SK-N-MC (cell line): ENCODE data around the gene B3GALT4.

ENCODE experiments used
- EZH2 ChIP-seq: fragments of 200-600 bp; sonication (generic); IDR thresholded peaks from one replicate; pipeline ENCODE4 v1.6.1; 2017; ENCODE audit warnings: antibody characterized with exemption
- FOXP2 ChIP-seq: optimal IDR thresholded peaks from 2 replicates; pipeline ENCODE3; 2011; ENCODE audit warnings: mild to moderate bottlenecking, moderate library complexity; ENCODE audit not compliant: insufficient read depth; ENCODE audit errors: extremely low read length, control extremely low read depth
- POLR2AphosphoS5 ChIP-seq: IDR thresholded peaks from 2 replicates; pipeline ENCODE4 v1.6.1; 2012; ENCODE audit warnings: mild to moderate bottlenecking, low read depth, low read length, borderline replicate concordance

GRCh38 chr6:33241968-33242367, 35.0 kb upstream of the B3GALT4 start:
- TF ChIP-seq EZH2: no peak
- TF ChIP-seq POLR2AphosphoS5: no peak
- no peak for TF ChIP-seq FOXP2
